ENCODE results near the gene ZMYM5. TPM values are rescaled to one million over a fixed set of nuclear protein-coding genes. Genes with fewer than 3 reads are reported as not detected.
"Not testable (repeated sequence)": the region's sequence is repeated elsewhere in the genome, so short reads cannot be mapped to it uniquely, and the experiment has no call there.

The ZMYM5 gene
- polyA plus RNA-seq, 12 donors, result 9.5 to 20.7 (median 15.4) TPM; not detected in 1

DNA sequence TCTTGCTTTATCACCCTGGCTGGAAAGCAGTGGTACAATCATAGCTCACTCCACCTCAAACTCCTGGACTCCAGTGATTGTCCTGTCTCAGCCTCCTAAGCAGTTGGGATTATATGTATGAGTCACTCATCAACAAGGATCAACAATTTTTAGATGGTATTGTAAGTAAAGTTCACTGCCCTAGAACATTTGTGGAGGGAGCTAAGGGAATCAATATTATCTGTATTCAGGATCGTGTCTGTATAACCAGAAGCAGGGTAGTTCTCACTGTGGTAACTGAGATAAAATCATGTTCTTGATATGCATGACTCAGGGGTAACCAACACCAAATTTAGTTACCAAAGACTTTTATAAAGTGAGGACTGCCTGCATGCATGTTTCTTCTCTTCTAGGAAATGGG lies 27.0 kb downstream of the ZMYM5 start:
- no peak for DNase-seq

DNA sequence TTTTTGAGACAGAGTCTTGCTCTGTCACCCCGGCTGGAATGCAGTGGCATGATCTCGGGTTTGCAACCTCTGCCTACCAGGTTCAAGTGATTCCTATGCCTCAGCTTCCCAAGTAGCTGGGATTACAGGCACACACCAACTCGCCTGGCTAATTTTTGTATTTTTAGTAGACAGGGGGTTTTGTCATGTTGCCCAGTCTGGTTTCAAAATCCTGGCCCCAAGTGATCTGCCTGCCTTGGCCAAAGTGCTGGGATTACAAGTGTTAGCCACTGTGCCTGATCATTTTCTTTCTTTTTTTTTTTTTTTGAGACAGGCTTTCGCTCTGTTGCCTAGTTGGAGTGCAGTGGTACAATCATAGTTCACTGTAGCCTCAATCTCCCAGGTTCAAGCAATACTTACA lies 28.7 kb downstream of the ZMYM5 start:
- no peak for DNase-seq

DNA sequence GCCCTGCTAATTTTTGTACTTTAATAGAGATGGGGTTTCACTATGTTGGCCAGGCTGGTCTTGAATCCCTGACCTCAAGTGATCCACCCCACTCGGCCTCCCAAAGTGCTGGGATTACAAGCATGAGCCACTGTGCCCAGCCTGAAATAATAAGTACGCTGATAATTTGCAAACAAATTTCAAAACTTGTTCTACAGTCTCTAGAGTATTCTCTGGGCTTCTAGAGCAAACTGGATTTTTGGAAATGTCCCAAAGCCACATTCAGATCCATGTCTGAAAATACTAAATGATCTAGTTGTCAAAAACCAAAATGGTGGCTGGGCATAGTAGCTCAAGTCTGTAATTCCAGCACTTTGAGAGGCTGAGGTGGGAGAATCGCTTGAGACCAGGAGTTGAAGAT lies 40.8 kb downstream of the ZMYM5 start:
- DNase-seq, result no peak

DNA sequence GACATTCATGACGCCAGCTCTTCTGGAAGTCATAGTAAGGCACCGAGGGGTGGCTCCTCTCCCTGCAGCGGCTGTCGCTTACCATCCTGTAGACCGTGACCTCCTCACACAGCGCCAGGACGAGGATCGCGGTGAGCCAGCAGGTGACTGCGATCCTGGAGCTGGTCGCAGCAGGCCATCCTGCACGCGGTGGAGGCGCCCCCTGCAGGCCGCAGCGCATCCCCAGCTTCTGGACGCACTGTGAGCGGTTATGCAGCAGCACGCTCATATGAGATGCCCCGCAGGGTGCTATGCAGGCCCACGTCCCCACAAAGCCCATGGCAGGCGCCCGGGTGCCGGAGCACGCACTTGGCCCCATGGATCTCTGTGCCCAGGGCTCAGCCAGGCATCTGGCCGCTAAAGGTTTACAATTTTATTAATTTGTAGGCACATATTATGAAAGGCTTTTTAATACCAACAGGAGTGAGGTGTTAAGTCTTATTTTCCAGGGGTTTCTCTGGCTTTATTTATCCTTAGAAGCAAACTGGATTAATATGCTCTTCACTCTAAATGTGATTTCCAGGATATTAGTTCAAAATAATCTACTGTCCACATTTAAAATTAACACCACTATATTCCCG lies 45.1 kb downstream of the ZMYM5 start:
- DNase-seq, result no peak

DNA sequence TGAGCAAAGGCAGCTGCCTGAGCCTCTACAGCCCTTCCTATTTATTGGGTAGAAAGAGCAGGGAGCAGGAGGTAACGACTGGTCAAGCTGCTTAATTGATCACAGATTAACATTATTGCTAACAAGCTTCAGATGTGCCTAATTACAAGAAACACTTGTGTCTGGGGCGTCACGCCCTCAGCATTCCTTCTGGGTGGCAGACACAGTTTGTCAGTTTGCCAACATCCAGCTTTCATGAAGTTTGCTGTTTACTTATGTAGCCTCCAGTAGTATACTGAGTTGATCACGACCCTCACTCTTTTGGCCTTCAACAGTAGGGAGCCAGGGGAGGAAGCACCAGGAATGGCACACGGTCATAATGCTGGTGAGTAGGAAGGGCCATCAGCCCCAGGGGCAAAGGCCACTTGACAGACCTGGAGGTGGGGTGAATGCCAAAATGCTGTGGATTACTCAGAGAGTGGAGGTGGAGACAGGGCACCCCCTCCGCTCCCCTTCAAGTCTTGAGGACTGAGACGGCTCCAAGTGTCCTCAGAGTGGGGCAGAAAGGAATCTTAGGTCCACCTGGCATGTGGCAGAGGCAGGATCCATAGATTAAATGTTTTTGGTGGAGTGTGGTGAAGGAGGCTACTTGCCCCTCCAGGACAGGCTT lies 45.8 kb downstream of the ZMYM5 start:
- no peak for DNase-seq

DNA sequence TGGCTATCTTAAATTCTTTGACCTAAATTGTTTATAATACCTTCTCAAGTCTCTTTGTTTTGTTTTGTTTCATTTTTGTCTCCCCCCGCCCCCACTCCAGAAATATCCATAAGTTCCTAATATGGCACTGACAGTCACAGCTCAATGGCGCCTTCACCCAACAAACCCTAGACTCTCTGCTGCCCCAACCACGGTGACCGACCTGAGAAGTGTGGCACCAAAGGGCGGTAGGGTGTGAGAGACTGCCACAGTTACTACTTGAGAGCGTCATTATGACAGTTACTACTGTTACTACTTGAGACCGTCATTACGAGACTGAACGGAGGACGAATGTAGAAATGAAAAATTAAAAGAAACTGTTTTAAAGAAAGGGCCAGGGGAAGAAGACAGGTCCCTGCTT lies 46.3 kb downstream of the ZMYM5 start:
- DNase-seq, result no peak

DNA sequence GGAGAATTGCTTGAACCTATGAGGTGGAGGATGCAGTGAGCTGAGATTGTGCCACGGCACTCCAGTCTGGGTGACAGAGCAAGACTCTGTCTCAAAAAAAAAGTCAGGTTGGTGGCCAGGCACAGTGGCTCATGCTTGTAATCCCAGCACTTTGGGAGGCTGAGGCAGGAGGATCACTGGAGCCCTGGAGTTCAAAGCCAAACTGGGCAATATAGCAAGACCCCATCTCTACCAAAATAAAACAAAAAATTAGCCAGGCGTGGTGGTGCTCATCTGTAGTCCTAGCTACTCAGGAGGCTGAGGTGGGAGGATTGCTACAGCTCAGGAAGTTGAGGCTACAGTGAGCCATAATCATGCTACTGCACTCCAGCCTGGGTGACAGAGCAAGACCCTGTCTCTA lies 47.6 kb downstream of the ZMYM5 start:
- not testable (repeated sequence) for DNase-seq

DNA sequence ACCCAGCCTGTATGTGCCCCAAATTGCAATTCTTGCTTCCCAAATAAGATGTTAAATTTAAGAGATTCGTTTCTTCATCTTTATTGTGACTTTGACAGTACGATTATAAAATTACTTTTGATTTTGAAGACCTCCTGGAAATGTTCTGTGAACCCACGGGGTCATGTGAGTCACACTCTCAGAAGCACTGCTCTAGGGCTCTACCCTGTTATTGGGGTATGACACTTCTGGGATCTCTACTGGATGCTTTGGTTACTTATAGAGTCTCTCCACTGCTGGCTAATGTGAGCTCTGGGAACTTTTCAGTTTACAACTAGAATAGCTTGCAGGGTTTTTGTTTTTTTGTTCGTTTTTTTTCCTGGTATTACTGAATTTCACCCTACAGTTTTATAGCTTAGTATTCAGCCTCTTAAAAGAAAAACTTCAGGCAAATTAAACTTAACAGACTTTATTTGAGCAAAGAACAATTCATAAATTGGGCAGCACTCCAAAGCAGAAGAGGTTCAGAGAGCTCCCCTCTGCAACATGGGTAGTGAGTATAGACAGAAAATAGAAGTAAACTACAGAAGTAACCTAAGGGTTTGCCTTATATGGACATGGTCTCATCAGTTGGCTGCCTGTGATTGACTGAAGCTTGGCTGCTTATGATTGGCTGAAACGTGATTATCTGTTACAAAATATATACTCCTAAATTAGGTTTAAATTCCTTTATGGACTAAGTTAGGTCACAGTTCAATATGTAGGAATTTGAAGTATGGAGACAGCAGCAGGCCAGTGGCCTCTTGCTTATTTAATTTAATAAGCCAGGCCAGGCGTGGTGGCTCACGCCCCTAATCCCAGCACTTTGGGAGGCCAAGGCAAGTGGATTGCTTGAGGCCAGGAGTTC lies 52.2 kb downstream of the ZMYM5 start:
- DNase-seq, result no peak

DNA sequence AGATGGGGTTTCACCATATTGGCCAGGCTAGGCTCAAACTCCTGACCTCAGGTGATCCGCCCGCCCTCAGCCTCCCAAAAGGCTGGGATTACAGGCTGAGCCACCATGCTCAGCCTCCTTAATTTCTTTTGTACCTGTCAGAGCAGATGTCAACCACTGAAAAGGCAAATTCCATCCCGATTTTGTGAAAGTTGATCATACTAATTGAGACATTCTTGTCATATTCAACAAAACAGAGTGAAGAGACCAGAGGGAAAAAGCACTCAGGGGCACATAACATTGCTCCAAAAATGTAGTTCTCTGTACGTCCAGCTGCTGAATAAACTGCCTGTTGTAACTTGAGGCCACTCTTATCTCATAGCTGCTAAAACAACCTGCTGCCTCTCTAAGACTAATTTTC lies 53.3 kb downstream of the ZMYM5 start:
- DNase-seq, result no peak

DNA sequence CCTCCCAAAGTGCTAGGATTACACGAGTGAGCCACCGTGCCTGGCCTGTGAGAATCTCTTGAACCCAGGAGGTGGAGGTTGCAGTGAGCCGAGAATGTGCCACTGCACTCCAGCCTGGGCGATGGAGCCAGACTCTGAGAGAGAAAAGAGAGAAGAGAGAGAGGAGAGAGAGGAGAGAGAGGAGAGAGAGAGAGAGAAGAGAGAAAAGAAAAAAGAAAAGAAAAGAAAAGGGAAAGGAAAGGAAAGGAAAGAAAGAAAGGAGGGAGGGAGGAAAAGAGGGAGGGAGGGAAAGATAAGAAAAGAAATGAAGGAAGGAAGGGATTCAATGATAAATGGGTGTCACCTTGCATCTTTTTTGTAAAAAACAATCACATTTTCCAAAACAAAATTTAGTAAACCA lies 57.7 kb downstream of the ZMYM5 start:
- DNase-seq, result no peak

DNA sequence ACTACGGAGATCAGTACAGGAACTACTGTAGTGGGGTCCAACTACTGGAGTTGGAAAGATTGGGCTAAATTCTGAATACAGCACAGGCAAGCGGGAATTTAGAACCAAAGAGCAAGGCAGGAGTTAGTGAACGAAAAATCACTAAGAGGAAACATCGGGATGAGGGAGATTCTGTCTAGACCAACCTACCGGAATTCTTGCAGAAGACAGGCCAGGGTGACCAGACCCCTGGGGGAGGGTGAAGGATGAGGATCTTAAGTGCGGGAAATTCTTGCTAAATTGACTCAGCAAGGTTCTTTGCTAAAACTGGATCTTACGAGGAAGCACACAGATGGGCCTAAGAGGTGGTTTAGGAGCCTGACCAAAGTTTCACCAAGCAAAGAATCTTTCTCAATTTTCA lies 67.5 kb downstream of the ZMYM5 start:
- no peak for DNase-seq

DNA sequence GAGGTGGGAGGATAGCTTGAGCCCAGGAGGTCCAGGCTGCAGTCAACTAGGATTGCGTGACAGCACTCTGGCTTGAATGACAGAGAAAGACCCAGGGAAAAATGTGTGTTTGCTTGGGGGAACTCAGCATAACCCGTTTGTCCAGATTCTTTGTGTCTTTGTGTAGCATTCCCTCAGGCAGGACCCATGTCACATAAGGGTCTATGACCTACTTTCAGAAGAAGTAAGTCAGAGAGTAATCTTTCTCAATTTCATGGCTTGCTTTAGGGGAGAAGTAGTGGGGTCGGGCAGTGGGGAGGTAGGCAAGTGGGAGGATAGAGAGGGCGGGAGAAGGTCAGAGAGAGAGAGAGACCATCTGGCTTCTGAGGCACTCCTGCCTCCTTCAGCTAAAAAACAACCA lies 68.8 kb downstream of the ZMYM5 start:
- DNase-seq, result no peak

DNA sequence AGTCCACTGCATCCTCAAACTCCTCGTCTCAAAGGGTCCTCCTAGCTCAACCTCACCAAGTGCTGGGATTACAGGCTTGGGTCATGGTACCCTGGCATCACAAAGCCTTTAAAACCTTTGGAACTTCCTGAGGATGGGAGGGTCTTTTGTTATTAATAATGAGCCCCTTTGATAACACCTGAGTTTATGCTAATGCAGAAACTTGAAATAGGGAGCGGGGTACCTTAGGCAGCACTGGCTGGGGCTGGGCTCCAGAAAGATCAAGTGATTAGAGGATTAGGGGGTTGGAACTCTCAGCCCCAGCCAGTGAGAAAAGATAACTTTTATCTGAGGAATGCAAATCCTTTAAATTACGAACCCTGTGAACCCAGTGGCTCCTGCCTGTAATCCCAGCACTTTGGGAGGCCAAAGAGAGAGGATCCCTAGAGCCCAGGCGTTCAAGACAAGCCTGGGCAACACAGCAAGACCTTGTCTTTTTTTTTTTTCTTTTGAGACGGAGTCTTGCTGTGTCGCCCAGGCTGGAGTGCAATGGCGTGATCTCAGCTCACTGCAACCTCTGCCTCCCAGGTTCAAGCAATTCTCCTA lies 71.4 kb downstream of the ZMYM5 start:
- DNase-seq, result no peak

DNA sequence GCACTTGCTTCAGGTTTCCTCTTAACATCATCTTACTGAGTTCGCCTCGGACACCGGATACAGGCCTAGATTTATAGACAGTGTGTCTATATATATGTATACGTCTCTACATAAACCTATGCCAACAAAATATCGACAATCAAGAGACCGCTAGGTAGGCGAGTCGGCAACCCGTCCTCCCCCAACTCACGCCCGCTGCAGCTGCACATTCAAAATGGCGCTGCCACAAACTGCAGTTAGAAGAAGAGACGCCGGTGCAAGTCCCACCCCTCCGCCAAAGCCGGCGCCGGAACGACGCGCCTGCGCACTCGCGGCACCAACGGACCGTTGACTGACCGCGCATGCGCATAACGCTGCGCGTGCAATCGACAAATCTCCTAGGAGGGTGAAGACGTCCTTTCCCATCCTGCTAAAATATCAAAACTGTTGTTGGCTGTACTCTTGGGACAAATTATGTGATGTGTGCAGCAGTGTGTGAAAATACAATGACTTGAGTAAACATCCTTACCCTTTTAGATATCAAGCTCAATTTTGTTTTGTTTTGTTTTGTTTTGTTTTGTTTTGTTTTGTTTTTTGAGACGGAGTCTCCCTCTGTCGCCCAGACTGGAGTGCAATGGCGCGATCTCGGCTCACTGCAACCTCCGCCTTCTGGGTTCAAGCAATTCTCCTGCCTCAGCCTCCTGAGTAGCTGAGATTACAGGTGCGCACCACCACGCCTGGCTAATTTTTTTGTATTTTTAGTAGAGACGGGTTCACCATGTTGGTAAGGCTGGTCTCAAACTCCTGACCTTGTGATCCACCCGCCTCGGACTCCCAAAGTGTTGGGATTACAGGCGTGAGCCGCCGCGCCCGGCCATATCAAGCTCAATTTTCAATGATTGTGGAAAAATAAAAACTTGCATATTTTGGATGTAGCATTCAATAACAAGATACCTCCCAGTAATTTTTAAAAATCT lies 80.4 kb downstream of the ZMYM5 start, which contains the start of gene PSPC1:
TSS of gene PSPC1 (minus strand) at position 219 of the 956 bp plus-strand sequence. CDS start at position 31, 188 bp downstream.
- DNase-seq, result peak; percentile 98

DNA sequence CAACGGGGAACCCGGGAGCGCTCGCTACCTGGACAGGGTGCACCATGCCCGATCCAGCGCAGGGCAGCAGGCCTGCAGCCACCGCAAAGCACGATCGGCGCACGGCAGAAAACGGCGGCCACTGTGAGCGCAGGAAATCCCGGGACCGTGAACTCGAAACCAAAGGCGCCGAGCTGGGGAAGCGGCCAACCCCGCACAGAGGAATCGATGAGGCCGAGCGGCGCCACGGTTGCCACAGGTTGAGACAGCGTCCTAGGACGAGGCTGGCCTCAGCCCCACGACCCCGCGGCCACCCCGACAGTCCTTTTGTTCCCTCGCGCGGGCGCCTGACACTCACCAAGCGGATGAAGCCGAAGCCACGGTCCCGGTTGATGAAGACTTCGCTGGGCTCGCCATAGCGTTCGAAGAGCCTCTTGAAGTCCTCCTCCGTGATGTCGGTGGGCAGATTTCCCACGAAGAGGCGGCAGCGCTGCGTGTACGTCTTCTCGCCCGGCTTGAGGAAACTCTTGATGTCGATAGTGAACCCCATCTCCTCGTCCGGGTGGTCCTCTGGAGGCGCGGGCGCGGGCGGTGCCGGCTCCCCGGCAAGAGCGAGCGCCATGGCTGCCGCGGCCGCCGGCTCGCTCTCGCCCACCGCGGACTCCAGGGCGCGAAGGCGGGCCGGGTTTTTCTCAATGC lies 81.3 kb downstream of the ZMYM5 start:
- peak; percentile 70 for DNase-seq

DNA sequence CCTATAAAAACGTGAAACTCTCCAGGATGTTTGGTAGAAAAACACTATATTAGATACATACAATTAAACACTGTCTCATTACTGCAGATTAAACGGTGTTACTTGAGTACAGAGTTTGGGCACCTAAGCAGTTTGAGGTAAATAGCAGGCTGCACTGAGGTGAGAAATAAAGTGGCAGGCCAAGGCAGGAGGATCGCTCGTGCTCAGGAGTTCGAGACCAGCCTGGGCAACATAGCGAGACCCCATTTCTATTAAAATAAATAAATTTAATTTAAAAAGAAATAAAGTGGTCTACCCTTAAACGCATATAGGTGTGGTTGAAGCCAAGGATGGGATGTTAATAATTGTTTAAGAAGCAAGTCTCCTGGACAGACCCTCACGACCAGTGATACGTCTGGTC lies 81.9 kb downstream of the ZMYM5 start:
- DNase-seq, result no peak

DNA sequence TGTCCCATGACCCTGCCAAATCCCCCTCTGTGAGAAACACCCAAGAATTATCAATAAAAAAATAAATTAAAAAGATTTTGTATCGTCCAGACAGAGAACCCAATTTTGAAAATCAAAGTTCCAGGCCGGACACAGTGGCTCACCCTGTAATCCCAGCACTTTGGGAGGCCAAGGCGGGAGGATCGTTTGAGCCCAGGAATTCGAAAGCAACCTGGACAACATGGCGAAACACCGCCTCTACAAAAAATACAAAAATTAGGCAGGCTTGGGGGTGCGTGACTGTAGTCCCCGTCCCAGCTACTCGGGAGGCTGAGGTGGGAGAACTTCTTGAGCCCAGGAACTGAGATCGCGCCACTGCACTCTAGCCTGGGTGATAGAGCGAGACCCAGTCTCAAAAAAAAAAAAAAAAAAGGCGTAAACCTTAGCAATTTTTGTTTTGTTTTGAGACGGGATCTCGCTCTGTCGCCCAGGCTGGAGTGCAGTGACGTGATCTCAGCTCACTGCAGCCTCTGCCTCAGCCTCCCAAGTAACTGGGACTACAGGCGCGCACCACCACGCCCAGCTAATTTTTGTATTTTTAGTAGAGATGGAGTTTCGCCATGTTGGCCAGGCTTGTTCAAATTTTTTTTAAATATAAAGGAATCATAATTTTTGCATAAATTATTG lies 82.6 kb downstream of the ZMYM5 start:
- DNase-seq, result not testable (repeated sequence)

All from muscle of arm (tissue), 12 donors.